NAMALWA (cell line): Measurements from ENCODE around the gene OR56A4.

Experiments
- DNase-seq: peaks from one replicate; pipeline ENCODE4 v3.0.0-alpha.2; 2015; ENCODE audit warnings: low spot score

OR56A4 gene, protein sequence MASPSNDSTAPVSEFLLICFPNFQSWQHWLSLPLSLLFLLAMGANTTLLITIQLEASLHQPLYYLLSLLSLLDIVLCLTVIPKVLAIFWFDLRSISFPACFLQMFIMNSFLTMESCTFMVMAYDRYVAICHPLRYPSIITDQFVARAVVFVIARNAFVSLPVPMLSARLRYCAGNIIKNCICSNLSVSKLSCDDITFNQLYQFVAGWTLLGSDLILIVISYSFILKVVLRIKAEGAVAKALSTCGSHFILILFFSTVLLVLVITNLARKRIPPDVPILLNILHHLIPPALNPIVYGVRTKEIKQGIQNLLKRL

GRCh38 chr11:6006846-6007245 is at the start of gene OR56A4:
Gene OR56A4 (minus strand): TSS chr11:6006946. CDS start chr11:6002992, 3,954 bp downstream.
- no peak for DNase-seq

GRCh38 chr11:6055569-6055968 is 48.8 kb upstream of the OR56A4 start:
- no peak for DNase-seq

- no peak for DNase-seq
Observed at GRCh38 chr11:6052374-6052773, 45.6 kb upstream of the OR56A4 start.

DNA sequence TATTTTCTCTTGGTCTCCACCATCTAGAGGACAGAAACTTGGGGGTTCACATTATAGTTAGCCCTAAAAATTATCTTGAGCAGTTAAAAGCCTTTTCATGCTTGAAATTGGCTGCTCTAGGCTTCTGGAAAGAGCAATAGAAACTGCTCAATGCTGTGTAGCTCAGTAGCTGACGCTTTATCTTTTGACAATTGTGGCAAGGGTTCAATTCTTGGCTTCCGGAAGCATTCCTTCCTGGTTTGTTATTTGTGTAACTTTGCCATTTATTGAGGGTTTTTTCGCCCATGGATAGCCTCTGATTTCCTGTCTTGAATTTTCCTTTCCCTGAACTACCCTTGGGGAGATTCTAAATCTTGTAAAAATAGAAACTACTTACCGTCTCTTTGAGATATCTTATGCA is 34.1 kb upstream of the OR56A4 start:
- no peak for DNase-seq

- DNase-seq, result no peak
Observed at GRCh38 chr11:6030708-6031405, 24.1 kb upstream of the OR56A4 start, which contains the start of gene OR56A1. Gene OR56A1 (minus strand): TSS chr11:6030758. CDS start chr11:6027692, 3,066 bp downstream.

- DNase-seq, result no peak
Observed at GRCh38 chr11:6027501-6027900, 20.8 kb upstream of the OR56A4 start.

DNA sequence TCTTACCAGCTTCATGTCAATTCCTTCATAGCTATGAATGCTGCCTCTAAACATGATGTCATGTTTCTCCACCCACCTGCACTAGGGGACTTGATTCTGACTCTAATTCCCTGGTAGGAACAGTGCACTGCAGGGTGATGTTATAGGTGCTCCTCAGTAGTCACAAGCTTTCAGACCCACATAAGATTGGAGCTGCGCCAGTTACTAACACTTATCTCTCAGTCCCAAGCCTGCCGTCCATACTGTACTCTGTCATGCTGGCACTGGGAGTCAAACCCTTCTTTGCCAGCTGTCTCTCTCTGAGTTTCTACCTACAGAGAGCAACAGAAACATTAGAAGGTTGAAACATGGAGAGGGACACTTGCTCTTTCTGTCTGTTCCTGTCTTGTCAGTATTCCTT is 18.3 kb upstream of the OR56A4 start:
- no peak for DNase-seq

DNA sequence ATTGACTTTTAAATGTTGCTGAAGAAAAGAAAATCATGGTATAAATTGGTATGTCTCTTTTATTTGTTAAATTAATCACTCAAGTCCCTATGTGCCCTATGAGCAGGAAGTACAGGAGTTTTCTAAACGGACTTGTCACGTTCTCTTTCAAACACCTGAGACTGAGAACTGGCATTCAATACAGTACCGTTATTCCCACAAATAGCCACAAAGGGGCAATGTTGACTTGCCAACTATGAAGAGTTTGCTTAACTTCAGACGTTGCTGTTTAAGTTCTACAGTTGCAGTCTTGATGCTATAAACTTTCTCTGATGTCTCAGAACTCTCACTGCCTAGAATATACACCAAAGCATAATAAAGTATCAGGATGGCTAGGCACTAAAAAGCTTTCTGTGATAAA is 16.2 kb upstream of the OR56A4 start:
- DNase-seq, result peak; percentile 55

GRCh38 chr11:6013042-6013441 is 6.3 kb upstream of the OR56A4 start:
- DNase-seq, result no peak

GRCh38 chr11:6012035-6012668 is 5.4 kb upstream of the OR56A4 start:
- no peak for DNase-seq

DNA sequence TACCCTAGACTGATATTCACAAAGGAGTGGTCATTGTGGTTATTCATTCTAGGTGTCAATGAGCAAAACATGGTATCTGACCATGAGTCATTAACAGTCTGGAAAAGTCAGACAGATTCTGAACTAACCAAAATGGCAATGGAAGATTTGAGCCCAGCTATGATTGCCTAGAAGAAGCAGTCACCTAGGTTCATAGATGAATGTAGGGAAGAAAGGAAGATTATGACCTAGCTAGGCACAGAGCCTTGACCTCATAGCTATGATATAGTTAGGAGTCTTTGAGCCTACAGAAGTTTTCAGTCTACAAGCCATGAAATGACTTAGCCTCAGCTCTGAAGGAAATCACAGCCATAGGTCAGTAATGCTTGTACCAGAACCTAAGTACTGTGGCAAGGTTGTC is 351 bp downstream of the OR56A4 start:
- no peak for DNase-seq

DNA sequence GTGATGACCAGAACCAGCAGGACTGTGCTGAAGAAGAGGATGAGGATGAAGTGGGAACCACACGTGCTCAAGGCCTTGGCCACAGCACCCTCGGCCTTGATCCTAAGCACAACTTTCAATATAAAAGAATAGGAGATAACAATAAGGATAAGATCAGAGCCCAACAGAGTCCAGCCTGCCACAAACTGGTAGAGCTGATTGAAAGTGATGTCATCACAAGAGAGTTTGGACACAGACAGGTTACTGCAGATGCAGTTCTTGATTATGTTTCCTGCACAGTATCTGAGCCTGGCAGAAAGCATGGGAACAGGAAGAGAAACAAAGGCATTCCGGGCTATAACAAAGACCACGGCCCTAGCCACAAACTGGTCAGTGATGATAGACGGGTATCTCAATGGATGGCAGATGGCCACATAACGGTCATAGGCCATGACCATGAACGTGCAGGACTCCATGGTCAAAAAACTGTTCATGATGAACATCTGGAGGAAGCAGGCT is 4.5 kb downstream of the OR56A4 start:
- no peak for DNase-seq

- no peak for DNase-seq
Observed at GRCh38 chr11:5994791-5995190, 12.0 kb downstream of the OR56A4 start.

DNA sequence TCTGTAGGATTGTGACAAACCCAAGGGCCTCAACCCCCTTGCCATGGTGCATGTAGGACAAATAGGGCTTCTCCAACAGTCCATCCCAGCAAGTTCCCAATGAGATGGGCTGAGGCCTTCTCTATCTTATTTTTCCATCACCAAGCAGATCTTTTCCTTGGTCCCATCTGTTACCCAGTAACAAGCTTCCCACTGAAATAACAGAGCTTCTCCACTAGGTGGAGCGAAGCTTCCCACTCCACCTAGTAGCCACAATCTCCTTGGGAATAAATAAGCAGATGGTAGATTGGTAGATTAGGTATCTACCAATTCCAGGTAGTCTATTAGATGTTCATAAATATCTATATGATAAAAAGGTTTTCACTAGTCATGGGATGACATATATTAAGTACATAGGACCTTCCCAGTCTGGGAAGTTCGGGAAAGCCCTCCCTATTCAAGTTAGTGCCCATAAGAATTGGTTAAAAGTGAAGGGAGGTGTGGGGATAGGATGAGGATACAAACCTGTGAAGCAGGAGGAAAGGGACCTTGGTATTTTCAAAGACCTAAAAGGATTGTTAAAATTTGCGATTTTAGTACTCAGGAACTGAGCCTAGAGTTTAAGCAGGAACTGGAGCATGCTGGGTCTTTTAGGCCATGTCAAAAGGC is 14.0 kb downstream of the OR56A4 start:
- DNase-seq, result peak; percentile 19

- no peak for DNase-seq
Observed at GRCh38 chr11:5992150-5992549, 14.6 kb downstream of the OR56A4 start.

GRCh38 chr11:5989203-5989602 is 17.5 kb downstream of the OR56A4 start:
- no peak for DNase-seq

- DNase-seq, result no peak
Observed at GRCh38 chr11:5986885-5987284, 19.9 kb downstream of the OR56A4 start, which contains the start of gene OR52L1. Gene OR52L1 (minus strand): TSS chr11:5986985. CDS start chr11:5986930, 55 bp downstream.

GRCh38 chr11:5983443-5983842 is 23.3 kb downstream of the OR56A4 start:
- DNase-seq, result peak; percentile 2

DNA sequence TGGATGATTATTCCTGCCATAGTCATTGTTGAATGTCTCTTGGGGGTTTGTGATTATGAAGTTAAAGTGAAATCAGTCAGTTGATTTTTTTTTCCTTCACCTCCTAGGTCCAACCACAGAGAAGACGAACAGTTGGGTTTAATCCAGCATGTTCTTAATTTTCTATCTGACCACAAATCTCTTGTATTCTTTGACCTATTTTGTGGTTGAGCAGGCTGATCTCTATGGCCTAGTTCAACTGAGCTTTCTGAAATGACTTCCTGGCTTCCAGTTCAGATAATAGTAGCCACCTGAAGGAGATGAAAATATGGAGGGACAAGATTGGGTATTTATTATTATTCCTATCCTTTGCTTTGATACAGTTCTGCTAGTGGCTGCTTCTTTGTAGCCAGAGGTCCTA is 33.2 kb downstream of the OR56A4 start:
- DNase-seq, result no peak

DNA sequence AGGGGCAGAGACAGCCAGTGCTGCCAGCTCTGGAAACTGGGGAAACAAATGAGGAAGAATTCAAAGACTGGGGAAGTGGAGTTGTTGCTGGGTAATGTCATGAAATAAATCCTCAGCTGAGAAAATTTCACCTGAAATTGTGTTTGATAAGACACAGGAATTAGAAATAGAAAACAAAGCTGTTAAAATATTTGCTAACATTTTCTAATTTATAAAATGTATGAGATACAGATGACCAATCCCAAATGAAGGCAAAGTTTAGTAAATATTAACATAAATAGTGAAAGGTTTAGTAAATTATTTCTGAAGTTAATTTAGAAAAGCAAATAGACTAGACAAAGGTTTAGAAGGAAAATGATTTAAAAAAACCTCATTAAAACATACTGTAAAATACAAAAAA is 38.4 kb downstream of the OR56A4 start, which contains the start of gene OR56A5:
Gene OR56A5 (minus strand): TSS at position 101 of the 400 bp plus-strand sequence. CDS start 0 bp downstream, at position 101.
- no peak for DNase-seq

DNA sequence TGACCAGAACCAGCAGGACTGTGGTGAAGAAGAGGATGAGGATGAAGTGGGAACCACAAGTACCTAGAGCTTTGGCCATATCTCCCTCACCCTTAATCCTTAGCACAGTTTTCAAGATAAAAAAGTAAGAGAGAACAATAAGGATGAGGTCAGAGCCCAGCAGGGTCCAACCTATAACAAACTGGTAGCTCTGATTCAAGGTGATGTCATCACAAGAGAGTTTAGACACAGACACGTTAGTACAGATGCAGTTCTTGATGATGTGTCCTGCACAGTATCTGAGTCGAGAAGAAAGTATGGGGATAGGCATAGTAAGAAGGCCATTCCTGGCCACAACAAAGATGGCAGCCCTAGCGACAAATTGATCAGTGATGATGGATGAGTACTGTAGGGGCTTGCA is 39.0 kb downstream of the OR56A4 start:
- no peak for DNase-seq

DNA sequence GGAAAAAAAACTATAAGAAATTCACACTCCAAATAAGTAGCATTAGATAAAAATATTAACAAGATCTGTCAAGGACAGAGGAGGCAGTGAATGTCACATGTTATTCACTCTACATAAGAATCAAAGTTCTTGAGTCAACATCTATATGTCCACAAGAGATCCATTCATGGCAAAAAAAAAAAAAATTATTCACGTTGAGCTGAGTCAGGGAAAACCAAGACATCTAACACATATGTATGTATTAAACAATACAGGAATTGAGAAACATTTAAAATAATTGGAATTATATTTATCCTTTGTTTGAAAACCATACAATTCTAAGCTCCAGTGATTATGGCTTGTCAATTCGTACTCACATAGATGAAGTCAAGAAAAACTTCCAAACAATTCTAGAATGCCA is 39.8 kb downstream of the OR56A4 start:
- DNase-seq, result no peak
